A673 (cell line): Measurements from ENCODE around the gene NECAB2.

Source experiments
- CTCF ChIP-seq: fragments of 300-800, 200-600 bp; sonication (generic); conservative IDR thresholded peaks from 2 replicates; pipeline ENCODE4 v1.5.1; 2017; ENCODE audit warnings: low read depth, mild to moderate bottlenecking, antibody characterized with exemption, low read length, moderate library complexity, mixed read lengths
- EZH2 ChIP-seq: fragments of 200-600 bp; sonication (generic); IDR thresholded peaks from 2 replicates; pipeline ENCODE4 v1.6.1; 2017; ENCODE audit warnings: borderline replicate concordance, low read depth, mild to moderate bottlenecking, mixed read lengths, antibody characterized with exemption, low read length; ENCODE audit not compliant: poor library complexity, severe bottlenecking

GRCh38 chr16:84020353-84020752 is 52.3 kb downstream of the NECAB2 start:
- no peak for TF ChIP-seq CTCF
- no peak for TF ChIP-seq EZH2
